Natural killer cell (primary cell): ENCODE data around the gene SH3BP4. TPM values are rescaled to one million over a fixed set of nuclear protein-coding genes. Genes with fewer than 3 reads are reported as not detected.

Source experiments
- ATAC-seq, 3 donors: fragments of 150-1000 bp in 2 of 3; fragments of 200-7000 bp in 1 of 3; cut with Tn5 transposase; 1 replicate in 1 of 3; 2 replicates in 2 of 3; pipeline ENCODE4 v1.10.0; 2021; ENCODE audit warnings: mild to moderate bottlenecking in 2 of 3, moderate library complexity in 2 of 3
- DNase-seq, 2 donors: peaks; one replicate each; pipeline versions ENCODE4 v3.0.0 to v3.0.0-alpha.2; 2013 to 2021; ENCODE audit warnings: mixed read lengths in 1 of 2
- H3K27ac ChIP-seq: one replicate; pipeline ENCODE4 v1.5.1; 2013; ENCODE audit warnings: mild to moderate bottlenecking, low read length
- H3K27me3 ChIP-seq: one replicate; pipeline ENCODE4 v1.6.1; 2013; ENCODE audit warnings: low read length; ENCODE audit not compliant: control insufficient read depth, insufficient read depth
- H3K36me3 ChIP-seq: one replicate; pipeline ENCODE4 v1.6.1; 2013; ENCODE audit warnings: low read length; ENCODE audit not compliant: control insufficient read depth, insufficient read depth
- H3K4me1 ChIP-seq: one replicate; pipeline ENCODE4 v1.6.1; 2013; ENCODE audit warnings: low read length; ENCODE audit not compliant: control insufficient read depth, insufficient read depth
- H3K4me3 ChIP-seq: one replicate; pipeline ENCODE4 v1.5.1; 2013; ENCODE audit warnings: low read length
- H3K9me3 ChIP-seq: one replicate; pipeline ENCODE4 v1.6.1; 2013; ENCODE audit warnings: low read length; ENCODE audit not compliant: control insufficient read depth, insufficient read depth
- H3K27ac Mint-ChIP-seq, 2 donors: one replicate each; pipeline ENCODE4 v1.8.0; 2022; ENCODE audit warnings: mild to moderate bottlenecking in 2 of 2, mixed read lengths in 2 of 2, moderate library complexity in 1 of 2
- H3K27me3 Mint-ChIP-seq, 2 donors: one replicate each; pipeline ENCODE4 v1.8.0; 2022; ENCODE audit warnings: low read depth in 2 of 2, mixed read lengths in 2 of 2
- H3K36me3 Mint-ChIP-seq: one replicate; pipeline ENCODE4 v1.8.0; 2022; ENCODE audit warnings: mixed read lengths
- H3K4me1 Mint-ChIP-seq, 2 donors: one replicate each; pipeline ENCODE4 v1.8.0; 2022; ENCODE audit warnings: mixed read lengths in 2 of 2
- H3K4me3 Mint-ChIP-seq: one replicate; pipeline ENCODE4 v1.8.0; 2022; ENCODE audit warnings: mild to moderate bottlenecking, moderate library complexity, mixed read lengths
- H3K9me3 Mint-ChIP-seq, 2 donors: one replicate each; pipeline ENCODE4 v1.8.0; 2022; ENCODE audit warnings: mixed read lengths in 2 of 2
- CTCF ChIP-seq: fragments of 200-600 bp; IDR thresholded peaks from one replicate; pipeline ENCODE4 v1.8.0; 2022; ENCODE audit warnings: antibody characterized with exemption
- WGBS: methylation state at CpG from one replicate; pipeline ENCODE4 v1.1.7; 2013; ENCODE audit warnings: missing lambda C conversion rate; ENCODE audit not compliant: insufficient coverage; 5-methylcytosine and 5-hydroxymethylcytosine counted together
- intact Hi-C: fragments of 100-400 bp; cut with micrococcal nuclease; formaldehyde crosslinking; loops from one replicate; pipeline ENCODE4 v1.14.2; 2022
- total RNA-seq, 4 donors: library from RNA; stranded (reverse); fragments of 120-200 nt in 1 of 4; gene quantifications; one replicate each; pipeline versions ENCODE4 v1.2.3 to v1.2.4, GENCODE V29; 2013 to 2022

SH3BP4 gene
- total RNA-seq, 3 donors from 2014 or later (not counting 1 experiment from before 2014, with no cell fraction given) = 0.39 to 2.6 (median 1.0) TPM

GRCh38 chr2:235001237-235002133 lies 49.7 kb downstream of the SH3BP4 start:
- H3K36me3 Mint-ChIP-seq = no peaks in the 10 kb centered on the region
- no peak overlapping the region for H3K27ac Mint-ChIP-seq
- WGBS = 90% methylated on average over 25 of the region's 25 CpGs
- Histone ChIP-seq H3K36me3 (no peaks in the 10 kb centered on the region), H3K9me3 (no peaks in the 10 kb centered on the region), H3K4me1 (no peaks in the 10 kb centered on the region), H3K27me3 (no peaks in the 10 kb centered on the region), H3K27ac (no peak overlapping the region), H3K4me3 (no peak overlapping the region)
- H3K4me1 Mint-ChIP-seq = no peaks in the 10 kb centered on the region
- no peak overlapping the region for H3K4me3 Mint-ChIP-seq
- TF ChIP-seq CTCF = no peak
- no peaks in the 10 kb centered on the region for H3K9me3 Mint-ChIP-seq
- DNase-seq (no peak), ATAC-seq (no peak)
- H3K27me3 Mint-ChIP-seq = no peaks in the 10 kb centered on the region
- intact Hi-C loops = no loop called here

DNA sequence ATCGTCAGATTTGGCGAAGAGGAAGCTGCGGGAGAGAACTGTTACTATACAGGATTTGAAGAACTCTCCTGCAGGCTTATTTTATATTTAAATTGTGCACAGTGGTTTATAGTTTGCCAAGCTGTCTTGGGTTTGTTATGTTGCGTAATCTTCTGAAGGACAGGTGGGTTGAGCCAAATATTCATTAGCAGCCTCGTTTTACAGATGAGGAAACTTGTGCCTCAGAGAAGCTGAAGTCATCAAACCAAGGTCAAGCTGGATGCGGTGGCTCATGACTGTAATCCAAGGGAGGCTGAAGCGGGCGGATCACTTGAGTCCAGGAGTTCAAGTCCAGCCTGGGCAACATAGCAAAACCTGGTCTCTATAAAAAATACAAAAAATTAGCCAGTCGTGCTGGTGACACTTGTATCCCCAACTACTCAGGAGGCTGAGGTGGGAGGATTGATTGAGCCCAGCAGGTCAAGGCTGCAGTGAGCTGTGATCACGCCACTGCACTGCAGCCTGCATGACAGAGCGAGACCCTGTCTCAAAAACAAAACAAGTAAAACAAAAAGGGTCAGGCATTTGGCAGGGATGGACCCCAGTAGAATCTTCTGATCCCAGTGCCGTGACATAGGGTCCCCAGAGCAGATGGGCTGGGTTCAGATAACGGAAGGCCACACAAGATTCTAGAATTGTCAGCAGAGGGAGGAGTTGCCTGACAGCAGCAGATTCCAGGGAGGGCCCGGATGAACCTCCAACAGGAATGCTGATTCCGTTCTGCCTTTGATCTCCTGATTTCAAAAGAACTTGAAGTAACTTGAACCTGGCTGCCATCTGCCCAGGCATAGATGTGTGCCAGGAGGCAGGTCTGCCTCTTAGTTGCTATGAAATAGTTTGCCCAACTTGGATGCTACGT lies 50.6 kb downstream of the SH3BP4 start:
- ATAC-seq (no peak), DNase-seq (no peak)
- no peak for TF ChIP-seq CTCF
- Histone ChIP-seq H3K4me3 (no peak overlapping the region), H3K9me3 (no peaks in the 10 kb centered on the region), H3K36me3 (no peaks in the 10 kb centered on the region), H3K27ac (no peak overlapping the region), H3K27me3 (no peaks in the 10 kb centered on the region), H3K4me1 (no peaks in the 10 kb centered on the region)
- intact Hi-C loops = no loop called here
- Mint-ChIP-seq H3K27ac (no peak overlapping the region), H3K9me3 (no peaks in the 10 kb centered on the region), H3K36me3 (no peaks in the 10 kb centered on the region), H3K27me3 (no peaks in the 10 kb centered on the region), H3K4me1 (no peaks in the 10 kb centered on the region), H3K4me3 (no peak overlapping the region)
- 78% methylated on average over 16 of the region's 16 CpGs for WGBS

DNA sequence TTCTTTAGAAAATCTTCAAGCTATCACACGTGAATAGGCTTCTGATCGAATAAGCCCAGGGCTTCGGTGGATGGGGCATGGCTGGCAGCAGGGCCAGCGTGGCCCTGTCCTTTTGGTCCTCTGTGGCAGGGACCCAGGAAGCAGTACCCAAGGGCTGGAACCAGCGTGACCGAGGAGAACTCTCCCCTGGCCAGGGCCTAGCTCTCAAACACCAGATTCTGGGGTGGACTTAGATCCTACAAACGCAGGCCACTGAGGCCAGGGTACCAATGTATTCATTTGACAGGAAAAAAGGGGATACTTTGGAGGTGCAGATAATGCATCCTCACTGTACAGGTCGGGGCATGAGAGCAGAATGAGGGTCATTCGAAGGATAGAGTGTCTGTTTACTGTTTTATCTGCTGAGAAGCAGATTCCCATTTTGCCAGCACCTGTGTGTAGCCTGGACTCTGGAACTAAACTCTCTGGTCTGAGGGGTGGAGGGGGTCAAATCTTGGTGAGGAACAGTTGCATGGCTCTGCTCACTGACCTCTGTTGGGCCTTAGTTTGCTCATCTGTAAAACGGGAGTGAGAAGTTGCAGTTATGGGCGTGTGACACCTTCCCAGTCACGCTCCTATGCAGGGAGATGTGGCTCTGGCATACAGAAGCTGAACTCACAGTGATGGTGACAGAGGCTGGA lies 51.4 kb downstream of the SH3BP4 start:
- Histone ChIP-seq H3K9me3 (no peaks in the 10 kb centered on the region), H3K4me3 (no peak overlapping the region), H3K27me3 (no peaks in the 10 kb centered on the region), H3K4me1 (no peaks in the 10 kb centered on the region), H3K36me3 (no peaks in the 10 kb centered on the region), H3K27ac (no peak overlapping the region)
- no peak overlapping the region for H3K4me3 Mint-ChIP-seq
- 81% methylated on average over 12 of the region's 12 CpGs for WGBS
- ATAC-seq (no peak), DNase-seq (no peak)
- no peak overlapping the region for H3K27ac Mint-ChIP-seq
- no peaks in the 10 kb centered on the region for H3K9me3 Mint-ChIP-seq
- H3K36me3 Mint-ChIP-seq = no peaks in the 10 kb centered on the region
- TF ChIP-seq CTCF = no peak
- H3K27me3 Mint-ChIP-seq = no peaks in the 10 kb centered on the region
- no peaks in the 10 kb centered on the region for H3K4me1 Mint-ChIP-seq
- intact Hi-C loops = no loop called here
